ENCODE results near the gene MORC3.

DNA sequence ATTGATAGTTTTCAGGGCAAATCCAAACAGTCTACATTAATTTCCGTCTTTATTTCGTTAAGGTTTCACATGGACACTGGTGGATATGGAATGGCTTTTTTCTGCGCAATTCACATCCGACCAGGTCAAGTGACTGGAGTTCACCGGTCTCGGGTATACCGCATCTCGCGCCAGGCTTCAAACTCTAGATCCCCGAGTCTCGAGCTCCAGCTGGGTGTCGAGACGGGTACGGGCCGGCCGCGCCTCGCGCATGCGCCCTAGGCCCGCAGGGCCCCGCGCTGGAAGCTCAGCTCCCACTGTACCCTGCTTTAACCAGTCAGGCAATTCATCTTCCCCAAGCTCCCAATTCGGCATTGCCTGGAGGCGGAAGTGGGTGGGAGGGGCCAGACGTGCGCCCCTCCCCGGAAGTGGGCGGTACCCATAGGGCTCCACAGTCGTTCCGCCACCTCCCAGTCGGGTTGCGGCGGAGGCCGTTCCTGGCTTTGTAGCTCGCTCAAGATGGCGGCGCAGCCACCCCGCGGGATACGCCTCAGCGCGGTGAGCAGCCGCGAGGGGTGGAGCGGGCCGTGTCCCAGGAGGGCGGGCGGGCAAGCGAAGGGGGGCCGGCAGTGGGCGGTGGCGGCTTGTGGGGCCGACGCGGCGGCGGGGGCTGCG lies at the start of gene MORC3:
- TF ChIP-seq, protein P1, sequence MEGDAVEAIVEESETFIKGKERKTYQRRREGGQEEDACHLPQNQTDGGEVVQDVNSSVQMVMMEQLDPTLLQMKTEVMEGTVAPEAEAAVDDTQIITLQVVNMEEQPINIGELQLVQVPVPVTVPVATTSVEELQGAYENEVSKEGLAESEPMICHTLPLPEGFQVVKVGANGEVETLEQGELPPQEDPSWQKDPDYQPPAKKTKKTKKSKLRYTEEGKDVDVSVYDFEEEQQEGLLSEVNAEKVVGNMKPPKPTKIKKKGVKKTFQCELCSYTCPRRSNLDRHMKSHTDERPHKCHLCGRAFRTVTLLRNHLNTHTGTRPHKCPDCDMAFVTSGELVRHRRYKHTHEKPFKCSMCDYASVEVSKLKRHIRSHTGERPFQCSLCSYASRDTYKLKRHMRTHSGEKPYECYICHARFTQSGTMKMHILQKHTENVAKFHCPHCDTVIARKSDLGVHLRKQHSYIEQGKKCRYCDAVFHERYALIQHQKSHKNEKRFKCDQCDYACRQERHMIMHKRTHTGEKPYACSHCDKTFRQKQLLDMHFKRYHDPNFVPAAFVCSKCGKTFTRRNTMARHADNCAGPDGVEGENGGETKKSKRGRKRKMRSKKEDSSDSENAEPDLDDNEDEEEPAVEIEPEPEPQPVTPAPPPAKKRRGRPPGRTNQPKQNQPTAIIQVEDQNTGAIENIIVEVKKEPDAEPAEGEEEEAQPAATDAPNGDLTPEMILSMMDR (IDR thresholded peaks at IDR 0.05; ENCODE audit: borderline replicate concordance, extremely low read depth, low read length, poor library complexity, severe bottlenecking), result no peak
- no peak for TF ChIP-seq EZH2 (IDR thresholded peaks at IDR 0.05; ENCODE audit: borderline replicate concordance, low read depth, low read length, severe bottlenecking)
